Common myeloid progenitor, CD34-positive (primary cell): ENCODE results near the gene XRCC6.

Source experiments
- CTCF ChIA-PET: fragments of 350-600 bp; sonication (Branson Sonifier 250); formaldehyde crosslinking; loops from one replicate; lab custom pipeline; 2021; ENCODE audit warnings: antibody characterized with exemption; lab: Charles Lee
- POLR2A ChIA-PET: fragments of 350-600 bp; sonication (Branson Sonifier 250); formaldehyde crosslinking; loops from one replicate; lab custom pipeline; 2021; ENCODE audit warnings: antibody characterized with exemption; lab: Charles Lee
- DNase-seq, 3 donors: peaks; one replicate each; pipeline versions ENCODE4 v3.0.0 to v3.0.0-alpha.2; 2013
- H3K27ac ChIP-seq, 2 experiments: 1 replicate in 1 of 2; 2 replicates in 1 of 2; pipeline ENCODE4 v1.7.0; 2013; ENCODE audit warnings: inconsistent platforms in 2 of 2, low read length in 2 of 2, mild to moderate bottlenecking in 2 of 2, low read depth in 1 of 2, moderate library complexity in 1 of 2; ENCODE audit not compliant: severe bottlenecking in 2 of 2, insufficient read depth in 1 of 2, poor library complexity in 1 of 2
- H3K27me3 ChIP-seq, 5 experiments: replicated peaks in 2 of 5; 1 replicate in 3 of 5; 2 replicates in 2 of 5; pipeline versions ENCODE4 v1.6.1 to v1.7.0; 2013; ENCODE audit warnings: low read length in 4 of 5, mild to moderate bottlenecking in 2 of 5, moderate library complexity in 2 of 5, inconsistent platforms in 1 of 5; ENCODE audit not compliant: insufficient read depth in 5 of 5, control insufficient read depth in 4 of 5
- H3K36me3 ChIP-seq, 4 experiments: 1 replicate in 2 of 4; 2 replicates in 2 of 4; pipeline versions ENCODE4 v1.6.1 to v1.7.0; 2013; ENCODE audit warnings: low read length in 3 of 4, control low read depth in 1 of 4, mild to moderate bottlenecking in 1 of 4; ENCODE audit not compliant: control insufficient read depth in 4 of 4, insufficient read depth in 4 of 4
- H3K4me1 ChIP-seq, 4 experiments: 1 replicate in 3 of 4; 2 replicates in 1 of 4; pipeline versions ENCODE4 v1.6.1 to v1.7.1; 2013; ENCODE audit warnings: low read length in 3 of 4, mild to moderate bottlenecking in 3 of 4, control low read depth in 1 of 4, inconsistent platforms in 1 of 4, moderate library complexity in 1 of 4; ENCODE audit not compliant: control insufficient read depth in 4 of 4, insufficient read depth in 4 of 4; ENCODE audit errors: control extremely low read depth in 1 of 4
- H3K4me3 ChIP-seq, 7 experiments: 1 replicate in 4 of 7; 2 replicates in 3 of 7; pipeline versions ENCODE4 v1.5.1 to v1.7.0; 2013; ENCODE audit warnings: mild to moderate bottlenecking in 7 of 7, low read length in 6 of 7, moderate library complexity in 6 of 7, inconsistent platforms in 2 of 7, low read depth in 2 of 7, control low read depth in 1 of 7; ENCODE audit not compliant: insufficient read depth in 4 of 7, control insufficient read depth in 1 of 7; ENCODE audit errors: extremely low read depth in 1 of 7
- H3K9me3 ChIP-seq, 5 experiments: 1 replicate in 4 of 5; 2 replicates in 1 of 5; pipeline versions ENCODE4 v1.6.1 to v1.7.1; 2013; ENCODE audit warnings: low read length in 4 of 5, mild to moderate bottlenecking in 2 of 5, inconsistent platforms in 1 of 5, low read depth in 1 of 5, moderate library complexity in 1 of 5; ENCODE audit not compliant: control insufficient read depth in 4 of 5, insufficient read depth in 2 of 5; ENCODE audit errors: control extremely low read depth in 1 of 5
- WGBS: methylation state at CpG from one replicate; pipeline ENCODE4 v1.1.5; 2013; ENCODE audit not compliant: insufficient coverage; 5-methylcytosine and 5-hydroxymethylcytosine counted together

Gene XRCC6

GRCh38 chr22:41608386-41608785 is 12.7 kb upstream of the XRCC6 start:
- peaks cover 0 to 79% (median 41%) of the 10 kb centered on the region in 5 experiments for H3K27me3 ChIP-seq
- H3K4me3 ChIP-seq, result no peak overlapping the region
- POLR2A ChIA-PET, result no interaction called here
- H3K4me1 ChIP-seq, result peaks cover 0 to 1% (median 0%) of the 10 kb centered on the region in 4 experiments
- peaks cover 4 to 23% (median 13%) of the 10 kb centered on the region in 4 experiments for H3K36me3 ChIP-seq
- H3K27ac ChIP-seq, result no peak overlapping the region
- WGBS, result 95% methylated on average over 3 of the region's 3 CpGs
- H3K9me3 ChIP-seq, result no peaks in the 10 kb centered on the region
- CTCF ChIA-PET, result interaction anchor here (0.7 to 2.1 kb wide), 4 partner anchors 11 to 32 kb away, joined by 3 to 12 read pairs (median 3); partner anchors contain the start of genes DESI1 and XRCC6
- DNase-seq, result no peak

GRCh38 chr22:41612603-41613306 is 8.3 kb upstream of the XRCC6 start:
- ChIA-PET CTCF (interaction anchor here (0.6 to 1.7 kb wide), 2 partner anchors 15 to 242 kb away, joined by 3 to 5 read pairs; no protein-coding TSS in a partner anchor), POLR2A (interaction anchor here (0.5 kb wide), 1 partner anchor 61 kb away, joined by 3 read pairs; no protein-coding TSS in a partner anchor)
- Histone ChIP-seq H3K27ac (no peak overlapping the region), H3K36me3 (peaks cover 0 to 2% (median 0%) of the 10 kb centered on the region in 4 experiments), H3K4me3 (no peak overlapping the region), H3K9me3 (no peaks in the 10 kb centered on the region), H3K4me1 (no peaks in the 10 kb centered on the region), H3K27me3 (peaks cover 0 to 64% (median 31%) of the 10 kb centered on the region in 5 experiments)
- WGBS, result 100% methylated on average over 2 of the region's 6 CpGs
- DNase-seq, result no peak

GRCh38 chr22:41613456-41613855 is 7.6 kb upstream of the XRCC6 start:
- 100% methylated on average over 1 of the region's 2 CpGs for WGBS
- H3K36me3 ChIP-seq, result peaks cover 0 to 3% (median 0%) of the 10 kb centered on the region in 4 experiments
- no peak overlapping the region for H3K4me3 ChIP-seq
- H3K27ac ChIP-seq, result no peak overlapping the region
- DNase-seq, result no peak
- no peaks in the 10 kb centered on the region for H3K9me3 ChIP-seq
- peaks cover 0 to 60% (median 29%) of the 10 kb centered on the region in 5 experiments for H3K27me3 ChIP-seq
- POLR2A ChIA-PET, result no interaction called here
- CTCF ChIA-PET, result interaction anchor here (1.7 kb wide), 1 partner anchor 16 kb away, joined by 5 read pairs; no protein-coding TSS in a partner anchor
- no peaks in the 10 kb centered on the region for H3K4me1 ChIP-seq

- Histone ChIP-seq H3K4me1 (peaks cover 12 to 27% (median 22%) of the 10 kb centered on the region in 4 experiments), H3K27me3 (peaks cover 0 to 30% (median 7%) of the 10 kb centered on the region in 5 experiments), H3K27ac (peak overlapping the region in 1 of 2 experiments; percentile 68), H3K9me3 (no peaks in the 10 kb centered on the region), H3K4me3 (peak overlapping the region; percentile 48 to 98 (median 80)), H3K36me3 (peaks cover 0 to 20% (median 7%) of the 10 kb centered on the region in 4 experiments)
- ChIA-PET POLR2A (no interaction called here), CTCF (interaction anchor here (0.6 to 2.1 kb wide), 3 partner anchors 16 to 76 kb away, joined by 3 to 7 read pairs (median 3); partner anchors contain the start of gene POLR3H)
- under 1% methylated on average over 21 of the region's 24 CpGs for WGBS
- peak in 1 of 3 donors; percentile 7 for DNase-seq
Observed at GRCh38 chr22:41619979-41620588, 1.0 kb upstream of the XRCC6 start.

- CTCF ChIA-PET, result interaction anchor here (1.4 to 1.6 kb wide), 2 partner anchors 12 to 42 kb away, joined by 3 to 4 read pairs; no protein-coding TSS in a partner anchor
- peaks cover 0 to 28% (median 7%) of the 10 kb centered on the region in 5 experiments for H3K27me3 ChIP-seq
- H3K4me1 ChIP-seq, result peaks cover 12 to 27% (median 22%) of the 10 kb centered on the region in 4 experiments
- POLR2A ChIA-PET, result interaction anchor here (1.0 kb wide), 1 partner anchor 64 kb away, joined by 3 read pairs; no protein-coding TSS in a partner anchor
- peaks cover 0 to 26% (median 11%) of the 10 kb centered on the region in 4 experiments for H3K36me3 ChIP-seq
- DNase-seq, result peak in 1 of 3 donors; percentile 22
- H3K27ac ChIP-seq, result peak within 1 kb of the TSS; percentile 93 to 98
- no peaks in the 10 kb centered on the region for H3K9me3 ChIP-seq
- WGBS, result 0% methylated on average over 17 of the region's 40 CpGs
- H3K4me3 ChIP-seq, result peak within 1 kb of the TSS; percentile 65 to 98 (median 88)
Observed at GRCh38 chr22:41620589-41621098, 451 bp upstream of the XRCC6 start, which contains the start of gene DESI1. TSS of gene DESI1 (minus strand) at chr22:41621043. CDS start at chr22:41620839, 204 bp downstream.

- Histone ChIP-seq H3K27ac (peak overlapping the region; percentile 93 to 98), H3K4me1 (peaks cover 12 to 27% (median 22%) of the 10 kb centered on the region in 4 experiments), H3K27me3 (peaks cover 0 to 23% (median 7%) of the 10 kb centered on the region in 5 experiments), H3K4me3 (peak overlapping the region; percentile 65 to 98 (median 88)), H3K36me3 (peaks cover 0 to 28% (median 14%) of the 10 kb centered on the region in 4 experiments), H3K9me3 (no peaks in the 10 kb centered on the region)
- ChIA-PET CTCF (interaction anchor here (0.6 to 1.6 kb wide), 4 partner anchors 14 to 938 kb away, joined by 3 to 4 read pairs (median 4); no protein-coding TSS in a partner anchor), POLR2A (interaction anchor here (0.7 kb wide), 1 partner anchor 184 kb away, joined by 3 read pairs; no protein-coding TSS in a partner anchor)
- 7% methylated on average over 6 of the region's 8 CpGs for WGBS
- DNase-seq, result no peak
Observed at GRCh38 chr22:41621911-41622179, 750 bp downstream of the XRCC6 start.
